PC-9 (cell line): ENCODE measurements around the gene MAGI1. TPM values are rescaled to one million over a fixed set of nuclear protein-coding genes. Genes with fewer than 3 reads are reported as not detected.
"Not testable (repeated sequence)": the region's sequence is repeated elsewhere in the genome, so short reads cannot be mapped to it uniquely, and the experiment has no call there.

Experiments used
- BruUV-seq: library from RNA; stranded (reverse); fragments of 400-500 nt; replicated peaks from 2 replicates; lab custom pipeline; 2021; lab: Mats Ljungman, UMichigan
- CTCF ChIA-PET: fragments of 300-600 bp; sonication (Branson Sonifier 250); formaldehyde crosslinking; loops from one replicate; lab custom pipeline; 2022; ENCODE audit warnings: antibody characterized with exemption; lab: Charles Lee
- POLR2A ChIA-PET: fragments of 300-600 bp; sonication (Branson Sonifier 250); formaldehyde crosslinking; loops from one replicate; lab custom pipeline; 2022; ENCODE audit warnings: antibody characterized with exemption; ENCODE audit not compliant: unreplicated experiment; lab: Charles Lee
- DNase-seq, 2 experiments: peaks; one replicate each; pipeline versions ENCODE4 v3.0.0 to v3.0.0-alpha.2; 2015 to 2022; ENCODE audit warnings: mixed read lengths in 1 of 2
- H2AFZ ChIP-seq: fragments of 200-600 bp; sonication (generic); 2 replicates; pipeline ENCODE4 v1.8.1; 2017; ENCODE audit warnings: antibody characterized with exemption
- H3F3A ChIP-seq: fragments of 200-600 bp; sonication (generic); 2 replicates; pipeline ENCODE4 v1.8.1; 2017; ENCODE audit warnings: antibody characterized with exemption, mild to moderate bottlenecking, low read depth; ENCODE audit not compliant: insufficient read depth
- H3K27ac ChIP-seq: fragments of 200-600 bp; sonication (generic); 2 replicates; pipeline ENCODE4 v1.6.1; 2016; ENCODE audit warnings: mixed run types
- H3K27me3 ChIP-seq: fragments of 200-600 bp; sonication (generic); 2 replicates; pipeline ENCODE4 v1.6.1; 2016; ENCODE audit warnings: low read depth, mixed run types; ENCODE audit not compliant: insufficient read depth
- H3K36me3 ChIP-seq: fragments of 200-600 bp; sonication (generic); 2 replicates; pipeline ENCODE4 v1.6.1; 2016; ENCODE audit warnings: low read depth, mixed run types
- H3K4me1 ChIP-seq: fragments of 200-600 bp; sonication (generic); replicated peaks from 2 replicates; pipeline ENCODE4 v1.6.1; 2016; ENCODE audit warnings: mixed run types; ENCODE audit not compliant: insufficient read depth
- H3K4me2 ChIP-seq: fragments of 200-600 bp; sonication (generic); 2 replicates; pipeline ENCODE4 v1.6.1; 2017; ENCODE audit warnings: mixed run types
- H3K4me3 ChIP-seq: fragments of 200-600 bp; sonication (generic); 2 replicates; pipeline ENCODE4 v1.6.1; 2016; ENCODE audit warnings: mixed run types
- H3K79me2 ChIP-seq: fragments of 200-600 bp; sonication (generic); 2 replicates; pipeline ENCODE4 v1.6.1; 2017; ENCODE audit warnings: low read depth, mixed run types
- H3K9me2 ChIP-seq: fragments of 200-600 bp; sonication (generic); 2 replicates; pipeline ENCODE4 v1.8.1; 2017; ENCODE audit warnings: mild to moderate bottlenecking; ENCODE audit not compliant: insufficient read depth
- H3K9me3 ChIP-seq: fragments of 200-600 bp; sonication (generic); 2 replicates; pipeline ENCODE4 v1.8.1; 2016; ENCODE audit warnings: low read depth; ENCODE audit not compliant: insufficient read depth
- H4K20me1 ChIP-seq: fragments of 200-600 bp; sonication (generic); 2 replicates; pipeline ENCODE4 v1.8.1; 2017; ENCODE audit not compliant: insufficient read depth
- CTCF ChIP-seq: fragments of 200-600 bp; sonication (generic); conservative IDR thresholded peaks from 2 replicates; pipeline ENCODE4 v1.6.1; 2017; ENCODE audit warnings: mixed run types, antibody characterized with exemption, mild to moderate bottlenecking, moderate library complexity
- EZH2 ChIP-seq: fragments of 200-600 bp; sonication (generic); IDR thresholded peaks from 2 replicates; pipeline ENCODE4 v1.8.0; 2017; ENCODE audit warnings: antibody characterized with exemption, low read depth
- intact Hi-C: fragments of 100-400 bp; cut with micrococcal nuclease; formaldehyde crosslinking; loops from one replicate; pipeline ENCODE4 v1.10.0; 2022; ENCODE audit not compliant: unreplicated experiment
- total RNA-seq: library from RNA; stranded (reverse); gene quantifications from 2 replicates; pipeline ENCODE4 v1.2.3, GENCODE V29; 2021

Gene MAGI1
- total RNA-seq, 1 experiment from 2014 or later = 23.3 TPM

GRCh38 chr3:65894126-65894525 is 144.6 kb downstream of the MAGI1 start:
- no peak overlapping the region for H3K4me3 ChIP-seq
- H2AFZ ChIP-seq = no peak overlapping the region
- intact Hi-C loops = no loop called here
- no peaks in the 10 kb centered on the region for H4K20me1 ChIP-seq
- H3K4me2 ChIP-seq = no peak overlapping the region
- H3K9me3 ChIP-seq = no peaks in the 10 kb centered on the region
- TF ChIP-seq EZH2 = no peak
- TF ChIP-seq CTCF = no peak
- H3K79me2 ChIP-seq = peaks cover 23% of the 10 kb centered on the region
- H3K9me2 ChIP-seq = no peaks in the 10 kb centered on the region
- no peak overlapping the region for H3K27ac ChIP-seq
- no peaks in the 10 kb centered on the region for H3F3A ChIP-seq
- 0 out of 2 replicates have a peak, but pooled peaks cover 6% of the 10 kb centered on the region for H3K4me1 ChIP-seq
- ChIA-PET POLR2A (no interaction called here), CTCF (no interaction called here)
- BruUV-seq = no TSS peak
- H3K36me3 ChIP-seq = no peaks in the 10 kb centered on the region
- DNase-seq = no peak
- no peaks in the 10 kb centered on the region for H3K27me3 ChIP-seq

- intact Hi-C loops = no loop called here
- Histone ChIP-seq H3K27ac (no peak overlapping the region), H2AFZ (no peak overlapping the region), H3K4me3 (no peak overlapping the region), H3K4me1 (0 out of 2 replicates have a peak, but pooled peaks cover 6% of the 10 kb centered on the region), H3K79me2 (peaks cover 23% of the 10 kb centered on the region), H3K9me2 (no peaks in the 10 kb centered on the region), H3K4me2 (no peak overlapping the region), H3K36me3 (no peaks in the 10 kb centered on the region), H3F3A (no peaks in the 10 kb centered on the region), H3K9me3 (no peaks in the 10 kb centered on the region), H3K27me3 (no peaks in the 10 kb centered on the region), H4K20me1 (no peaks in the 10 kb centered on the region)
- BruUV-seq = no TSS peak
- no peak for DNase-seq
- CTCF ChIA-PET = no interaction called here
- no peak for TF ChIP-seq CTCF
- TF ChIP-seq EZH2 = no peak
- POLR2A ChIA-PET = no interaction called here
These were observed 145.1 kb downstream of the MAGI1 start for GRCh38 chr3:65893631-65894030.

DNA sequence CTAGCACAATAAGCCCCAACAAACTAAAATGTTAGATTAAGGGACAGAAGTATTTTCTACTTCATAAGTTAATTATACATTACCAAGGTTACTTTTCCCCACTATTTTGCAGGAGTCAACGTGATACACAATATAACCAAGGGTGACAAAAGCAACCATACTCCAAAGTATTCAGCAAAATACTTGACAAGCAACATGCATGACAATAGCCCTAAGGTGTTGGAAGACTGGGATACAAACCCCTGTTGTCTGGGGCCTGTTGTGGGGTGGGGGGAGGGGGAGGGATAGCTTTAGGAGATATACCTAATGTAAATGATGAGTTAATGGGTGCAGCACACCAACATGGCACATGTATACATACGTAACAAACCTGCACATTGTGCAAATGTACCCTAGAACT is 147.2 kb downstream of the MAGI1 start:
- H3K36me3 ChIP-seq, intact Hi-C loops, DNase-seq, H3K27ac ChIP-seq, H3K4me1 ChIP-seq, H4K20me1 ChIP-seq, H3K4me2 ChIP-seq, CTCF ChIA-PET, H3K9me2 ChIP-seq, H3K9me3 ChIP-seq, BruUV-seq, H3F3A ChIP-seq, H2AFZ ChIP-seq, H3K4me3 ChIP-seq, POLR2A ChIA-PET, H3K27me3 ChIP-seq: not testable (repeated sequence)
- H3K79me2 ChIP-seq = peaks cover 28% of the 10 kb centered on the region

GRCh38 chr3:65890328-65890727 is 148.4 kb downstream of the MAGI1 start:
- Histone ChIP-seq H3K36me3 (no peaks in the 10 kb centered on the region), H3K4me1 (0 out of 2 replicates have a peak, but pooled peaks cover 5% of the 10 kb centered on the region), H3K79me2 (peaks cover 26% of the 10 kb centered on the region), H3K27ac (no peak overlapping the region), H3K9me2 (no peaks in the 10 kb centered on the region), H3F3A (no peaks in the 10 kb centered on the region), H3K9me3 (no peaks in the 10 kb centered on the region), H3K27me3 (no peaks in the 10 kb centered on the region), H2AFZ (no peak overlapping the region), H4K20me1 (no peaks in the 10 kb centered on the region), H3K4me3 (no peak overlapping the region), H3K4me2 (no peak overlapping the region)
- no TSS peak for BruUV-seq
- intact Hi-C loops = no loop called here
- CTCF ChIA-PET = no interaction called here
- POLR2A ChIA-PET = no interaction called here
- no peak for DNase-seq
- TF ChIP-seq EZH2 (no peak), CTCF (no peak)
